HK-2 (cell line): ENCODE results near the gene SLC25A27.

Source experiments
- DNase-seq: peaks from one replicate; pipeline ENCODE4 v3.0.0-alpha.2; 2018; ENCODE audit not compliant: unreplicated experiment

Gene SLC25A27

GRCh38 chr6:46651006-46651405 lies 1.8 kb upstream of the SLC25A27 start:
- DNase-seq, result no peak

- no peak for DNase-seq
Measured at GRCh38 chr6:46651816-46652215, 959 bp upstream of the SLC25A27 start.

GRCh38 chr6:46652232-46652602 lies 558 bp upstream of the SLC25A27 start:
- DNase-seq, result no peak

GRCh38 chr6:46653439-46654195 lies 842 bp downstream of the SLC25A27 start:
- no peak for DNase-seq

GRCh38 chr6:46655803-46656202 lies 3.0 kb downstream of the SLC25A27 start:
- no peak for DNase-seq

GRCh38 chr6:46657642-46658041 lies 4.9 kb downstream of the SLC25A27 start:
- DNase-seq, result no peak

GRCh38 chr6:46661483-46661882 lies 8.7 kb downstream of the SLC25A27 start:
- no peak for DNase-seq

- DNase-seq, result no peak
Measured at GRCh38 chr6:46667377-46667776, 14.6 kb downstream of the SLC25A27 start.

- no peak for DNase-seq
Measured at GRCh38 chr6:46674410-46674809, 21.6 kb downstream of the SLC25A27 start.

DNA sequence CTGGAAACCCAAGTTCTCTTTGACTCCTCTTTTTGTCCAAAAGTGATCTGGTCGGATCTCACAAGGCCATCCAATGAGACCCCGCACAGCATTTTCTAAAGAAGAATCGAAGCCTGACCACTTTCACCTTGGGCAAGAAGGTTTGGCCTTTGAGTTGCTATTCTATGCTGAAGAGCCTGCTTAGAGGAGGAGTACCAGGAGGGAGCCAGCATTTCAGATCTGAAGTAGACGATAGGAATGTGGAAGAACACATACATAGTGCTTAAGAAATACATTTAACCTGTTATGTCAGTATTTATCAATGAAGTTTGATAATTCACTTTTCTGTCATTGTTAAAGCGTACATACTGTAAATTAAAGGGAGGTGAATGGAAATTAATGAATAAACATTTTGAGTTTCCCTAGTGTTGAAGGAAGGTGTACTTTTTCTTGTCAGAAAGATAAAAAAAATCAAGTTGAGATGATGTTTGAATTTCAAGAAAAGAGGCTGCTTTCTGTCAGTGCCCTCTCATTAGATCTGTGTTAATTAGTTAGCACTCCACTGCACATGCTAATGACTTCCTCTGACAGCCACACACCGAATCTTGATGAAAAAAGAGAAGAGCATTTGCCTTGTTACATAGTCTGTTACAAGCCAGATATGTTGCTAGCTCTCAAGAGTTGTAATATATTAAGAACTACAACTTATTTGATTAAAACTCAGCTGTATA lies 24.0 kb downstream of the SLC25A27 start:
- no peak for DNase-seq

GRCh38 chr6:46677314-46677654 lies 24.5 kb downstream of the SLC25A27 start:
- no peak for DNase-seq

DNA sequence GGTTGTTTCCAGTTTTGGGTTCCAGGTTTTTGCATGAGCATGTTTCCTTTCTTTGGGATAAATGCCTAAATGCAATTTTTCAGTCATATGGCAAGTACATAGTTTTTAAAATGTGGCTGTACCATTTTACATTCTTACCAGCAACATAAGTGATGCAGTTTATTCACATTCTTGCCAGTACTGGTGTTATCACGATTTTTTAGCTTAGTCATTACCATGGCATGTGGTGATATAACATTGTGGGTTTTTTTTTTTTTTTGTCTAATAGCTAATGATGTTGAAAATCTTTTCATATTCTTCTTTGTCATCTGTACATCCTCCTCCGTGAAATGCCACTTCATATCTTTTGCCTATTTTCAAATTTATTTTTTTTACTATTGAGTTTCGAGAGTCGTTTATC lies 32.0 kb downstream of the SLC25A27 start:
- DNase-seq, result no peak

DNA sequence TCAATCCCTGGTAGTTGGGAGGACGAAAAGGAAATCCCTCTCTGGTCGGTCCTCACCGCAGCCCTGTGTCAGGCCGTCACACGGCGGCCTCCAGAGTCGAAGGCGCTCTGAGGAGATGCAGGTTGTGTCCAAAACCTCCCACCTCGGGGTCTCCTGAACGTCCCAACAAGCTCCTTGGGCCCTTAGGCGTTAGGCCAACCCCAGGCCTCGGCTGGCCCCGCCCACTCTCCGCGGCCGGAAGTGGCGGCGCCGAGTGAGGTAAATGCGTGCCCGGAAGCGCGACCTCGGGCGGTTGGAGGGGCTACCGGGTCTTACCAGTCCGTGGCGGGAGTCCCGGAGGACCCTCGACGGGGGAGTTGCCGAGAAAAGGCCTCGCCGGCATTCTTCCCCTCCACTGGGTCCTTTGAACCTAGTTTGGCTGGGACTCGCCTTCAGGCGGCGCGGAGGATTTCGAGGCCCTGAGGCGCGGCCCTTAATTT lies 34.9 kb downstream of the SLC25A27 start, which contains the start of gene TDRD6:
Gene TDRD6 (plus strand): TSS at position 267 of the 479 bp plus-strand sequence. CDS start 244 bp downstream, outside the sequence.
- no peak for DNase-seq

DNA sequence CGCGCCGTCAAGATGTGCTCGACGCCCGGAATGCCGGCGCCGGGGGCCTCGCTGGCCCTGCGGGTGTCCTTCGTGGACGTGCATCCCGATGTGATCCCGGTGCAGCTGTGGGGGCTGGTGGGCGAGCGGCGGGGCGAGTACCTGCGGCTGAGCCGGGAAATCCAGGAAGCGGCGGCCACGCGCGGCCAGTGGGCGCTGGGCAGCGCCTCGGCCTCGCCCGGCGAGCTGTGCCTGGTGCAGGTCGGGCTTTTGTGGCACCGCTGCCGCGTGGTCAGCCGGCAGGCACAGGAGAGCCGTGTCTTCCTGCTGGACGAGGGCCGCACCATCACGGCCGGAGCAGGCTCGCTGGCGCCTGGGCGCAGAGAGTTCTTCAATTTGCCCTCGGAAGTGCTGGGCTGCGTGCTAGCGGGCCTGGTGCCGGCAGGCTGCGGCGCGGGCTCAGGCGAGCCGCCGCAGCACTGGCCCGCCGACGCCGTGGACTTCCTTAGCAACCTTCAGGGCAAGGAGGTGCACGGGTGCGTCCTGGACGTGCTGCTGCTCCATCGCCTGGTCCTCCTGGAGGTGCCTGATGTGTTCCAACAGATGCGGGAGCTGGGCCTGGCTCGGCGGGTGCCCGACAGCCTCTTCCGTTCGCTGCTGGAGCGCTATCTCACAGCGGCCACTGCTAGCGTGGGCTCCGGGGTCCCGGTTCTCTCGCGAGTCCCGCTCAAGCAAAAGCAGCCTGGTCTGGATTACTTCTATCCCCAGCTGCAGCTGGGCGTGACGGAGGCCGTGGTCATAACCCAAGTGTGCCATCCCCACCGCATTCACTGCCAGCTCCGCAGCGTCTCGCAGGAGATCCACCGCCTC lies 35.6 kb downstream of the SLC25A27 start:
- DNase-seq, result no peak

- no peak for DNase-seq
Measured at GRCh38 chr6:46688966-46689335, 36.2 kb downstream of the SLC25A27 start.

DNA sequence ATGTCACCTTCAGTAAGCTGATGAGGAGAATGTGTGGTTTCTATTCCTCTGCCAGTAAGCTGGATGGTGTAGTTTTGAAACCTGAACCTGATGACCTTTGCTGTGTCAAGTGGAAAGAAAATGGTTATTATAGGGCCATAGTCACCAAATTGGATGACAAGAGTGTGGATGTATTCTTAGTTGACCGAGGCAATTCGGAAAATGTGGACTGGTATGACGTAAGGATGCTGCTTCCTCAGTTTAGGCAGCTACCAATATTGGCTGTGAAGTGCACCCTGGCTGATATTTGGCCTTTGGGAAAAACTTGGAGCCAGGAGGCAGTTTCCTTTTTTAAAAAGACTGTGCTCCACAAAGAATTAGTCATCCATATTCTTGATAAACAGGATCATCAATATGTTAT lies 36.9 kb downstream of the SLC25A27 start:
- DNase-seq, result no peak

DNA sequence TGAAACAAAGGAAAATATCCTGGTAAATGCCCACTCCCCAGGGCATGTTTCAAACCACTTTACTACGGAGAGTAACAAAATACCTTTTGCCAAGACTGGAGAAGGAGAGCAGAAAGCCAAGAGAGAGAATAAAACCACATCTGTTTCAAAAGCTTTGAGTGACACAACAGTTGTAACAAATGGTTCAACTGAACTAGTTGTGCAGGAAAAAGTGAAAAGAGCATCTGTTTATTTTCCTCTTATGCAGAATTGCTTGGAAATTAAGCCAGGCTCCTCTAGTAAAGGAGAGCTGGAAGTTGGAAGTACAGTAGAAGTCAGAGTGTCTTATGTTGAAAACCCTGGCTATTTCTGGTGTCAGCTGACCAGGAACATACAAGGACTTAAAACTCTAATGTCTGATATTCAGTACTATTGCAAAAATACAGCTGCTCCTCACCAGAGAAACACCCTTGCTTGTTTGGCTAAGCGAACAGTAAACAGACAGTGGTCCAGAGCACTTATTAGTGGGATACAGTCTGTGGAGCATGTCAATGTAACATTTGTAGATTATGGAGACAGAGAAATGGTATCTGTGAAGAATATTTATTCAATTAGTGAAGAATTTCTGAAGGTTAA lies 37.5 kb downstream of the SLC25A27 start:
- no peak for DNase-seq

DNA sequence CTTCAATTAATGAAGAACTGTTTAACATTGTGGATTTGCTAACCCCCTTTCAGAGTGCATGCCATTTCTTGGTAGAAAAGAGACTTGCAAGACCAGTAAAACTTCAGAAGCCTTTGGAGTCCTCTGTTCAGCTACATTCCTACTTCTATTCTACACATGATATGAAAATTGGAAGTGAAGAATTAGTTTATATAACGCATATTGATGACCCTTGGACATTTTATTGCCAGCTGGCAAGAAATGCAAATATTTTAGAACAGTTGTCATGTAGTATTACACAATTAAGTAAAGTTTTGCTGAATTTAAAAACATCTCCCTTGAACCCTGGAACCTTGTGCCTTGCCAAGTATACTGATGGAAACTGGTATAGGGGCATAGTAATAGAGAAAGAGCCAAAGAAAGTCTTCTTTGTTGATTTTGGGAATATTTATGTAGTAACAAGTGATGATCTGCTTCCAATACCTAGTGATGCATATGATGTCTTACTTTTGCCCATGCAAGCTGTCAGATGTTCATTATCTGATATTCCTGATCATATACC lies 38.2 kb downstream of the SLC25A27 start:
- no peak for DNase-seq

- no peak for DNase-seq
Measured at GRCh38 chr6:46699970-46700369, 47.2 kb downstream of the SLC25A27 start.

DNA sequence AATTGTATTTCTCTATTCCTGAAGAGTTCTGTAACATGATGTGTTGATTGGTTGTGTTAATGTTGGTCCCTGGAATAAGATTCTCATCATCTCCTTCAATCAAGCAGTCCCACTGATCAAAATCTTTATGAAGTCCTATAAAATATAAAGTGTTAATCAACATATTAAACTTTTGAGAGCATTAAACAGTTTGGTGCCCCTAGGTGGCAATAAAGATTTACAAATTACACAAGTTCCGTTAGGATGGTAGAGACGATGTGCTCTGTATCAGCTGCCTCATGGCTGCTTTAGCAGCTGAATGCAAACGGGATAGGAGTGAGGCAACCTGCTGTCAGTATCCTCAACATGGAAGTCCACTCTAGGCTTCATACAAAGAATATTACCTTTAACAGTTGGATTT lies 51.8 kb downstream of the SLC25A27 start:
- DNase-seq, result no peak

- DNase-seq, result no peak
Measured at GRCh38 chr6:46706464-46706863, 53.7 kb downstream of the SLC25A27 start.

GRCh38 chr6:46711491-46711890 lies 58.7 kb downstream of the SLC25A27 start:
- DNase-seq, result no peak
